HepG2 (cell line): ENCODE results near the gene CMTM3. TPM values are rescaled to one million over a fixed set of nuclear protein-coding genes. Genes with fewer than 3 reads are reported as not detected.

ENCODE experiments used
- ADNP ChIP-seq: sonication (generic); formaldehyde crosslinking; IDR thresholded peaks from 2 replicates; pipeline ENCODE4 v1.4.0; 2020; ENCODE audit warnings: missing genetic modification reagents
- CBX2 ChIP-seq, 2 experiments: fragments of 200-600 bp in 1 of 2; sonication (generic); formaldehyde crosslinking in 1 of 2; IDR thresholded peaks; 2 replicates each; pipeline versions ENCODE4 v1.7.0 to v1.8.1; 2018 to 2022; ENCODE audit warnings: low read depth in 2 of 2, low read length in 1 of 2, mild to moderate bottlenecking in 1 of 2, missing genetic modification reagents in 1 of 2
- FLYWCH1 ChIP-seq: sonication (generic); formaldehyde crosslinking; IDR thresholded peaks from 2 replicates; pipeline ENCODE4 v1.8.1; 2023; ENCODE audit warnings: mild to moderate bottlenecking, missing genetic modification reagents
- HES4 ChIP-seq: sonication (generic); formaldehyde crosslinking; IDR thresholded peaks from 2 replicates; pipeline ENCODE4 v1.9.0; 2021; ENCODE audit warnings: mild to moderate bottlenecking, missing genetic modification reagents, borderline replicate concordance
- HIC2 ChIP-seq: sonication (generic); formaldehyde crosslinking; IDR thresholded peaks from 2 replicates; pipeline ENCODE4 v1.9.0; 2022; ENCODE audit warnings: low read depth, missing genetic modification reagents
- IRF2 ChIP-seq: IDR thresholded peaks from 2 replicates; pipeline ENCODE4 v1.6.1; 2018; ENCODE audit warnings: missing genetic modification reagents, missing compliant biosample characterization
- KDM6A ChIP-seq: IDR thresholded peaks from 2 replicates; pipeline ENCODE4 v1.6.1; 2016; ENCODE audit warnings: low read depth
- MLX ChIP-seq: IDR thresholded peaks from 2 replicates; pipeline ENCODE4 v1.6.1; 2016
- NKX3-1 ChIP-seq: sonication (generic); formaldehyde crosslinking; IDR thresholded peaks from 2 replicates; pipeline ENCODE4 v1.5.0; 2020; ENCODE audit warnings: missing genetic modification reagents
- RBAK ChIP-seq: sonication (generic); formaldehyde crosslinking; IDR thresholded peaks from 2 replicates; pipeline ENCODE4 v1.5.1; 2020; ENCODE audit warnings: mild to moderate bottlenecking, missing genetic modification reagents
- TBX2 ChIP-seq: sonication (generic); formaldehyde crosslinking; IDR thresholded peaks from 2 replicates; pipeline ENCODE4 v1.5.0; 2020; ENCODE audit warnings: missing genetic modification reagents, mild to moderate bottlenecking, borderline replicate concordance
- U2AF1 ChIP-seq: fragments of 200-400 bp; formaldehyde crosslinking; optimal IDR thresholded peaks from 2 replicates; pipeline ENCODE3; 2017; ENCODE audit warnings: mild to moderate bottlenecking, low read depth, low read length
- ZBTB7A ChIP-seq: sonication (generic); formaldehyde crosslinking; IDR thresholded peaks from 2 replicates; pipeline ENCODE4 v1.8.0; 2022; ENCODE audit warnings: mild to moderate bottlenecking, missing genetic modification reagents
- ZNF343 ChIP-seq: sonication (generic); formaldehyde crosslinking; IDR thresholded peaks from 2 replicates; pipeline ENCODE4 v1.4.0; 2020; ENCODE audit warnings: mild to moderate bottlenecking, missing genetic modification reagents
- ZNF484 ChIP-seq: sonication (generic); formaldehyde crosslinking; IDR thresholded peaks from 2 replicates; pipeline ENCODE4 v1.5.1; 2020; ENCODE audit warnings: mild to moderate bottlenecking, low read depth, missing genetic modification reagents, borderline replicate concordance
- ZNF501 ChIP-seq: sonication (generic); formaldehyde crosslinking; IDR thresholded peaks from 2 replicates; pipeline ENCODE4 v1.5.1; 2020; ENCODE audit warnings: mild to moderate bottlenecking, moderate library complexity, missing genetic modification reagents
- ZNF713 ChIP-seq: sonication (generic); formaldehyde crosslinking; IDR thresholded peaks from 2 replicates; pipeline ENCODE4 v1.4.0; 2020; ENCODE audit warnings: mild to moderate bottlenecking, missing genetic modification reagents
- polyA plus RNA-seq, 8 experiments: library from polyadenylated mRNA; depleted of rRNA in 3 of 8; stranded (reverse) in 7 of 8; unstranded in 1 of 8; fragments of >200 nt; fragmentation: Illumina TruSeq in 4 of 8; extraction: Trizol in 4 of 8; gene quantifications; 2 replicates each; pipeline versions ENCODE4 v1.2.1 to v1.2.3, GENCODE V29; 2011 to 2016; ENCODE audit warnings: low read depth in 4 of 8, missing spikeins in 1 of 8, mixed read lengths in 1 of 8; ENCODE audit not compliant: insufficient read depth in 1 of 8
- total RNA-seq, 5 experiments: library from RNA; depleted of rRNA; stranded (reverse); fragments of >200 nt; fragmentation: Illumina TruSeq; extraction: Trizol; gene quantifications; 2 replicates each; pipeline ENCODE4 v1.2.3, GENCODE V29; 2016; ENCODE audit warnings: low read depth in 1 of 5
- TF ChIP-seq, protein P1 (sequence below): sonication (generic); formaldehyde crosslinking; IDR thresholded peaks from 2 replicates; pipeline ENCODE4 v1.4.0; 2020; ENCODE audit warnings: mild to moderate bottlenecking, missing genetic modification reagents
- TF ChIP-seq, protein P2 (sequence below): sonication (generic); formaldehyde crosslinking; IDR thresholded peaks from 2 replicates; pipeline ENCODE4 v1.5.0; 2020; ENCODE audit warnings: mild to moderate bottlenecking, missing genetic modification reagents, borderline replicate concordance
- TF ChIP-seq, protein P3 (sequence below): sonication (generic); formaldehyde crosslinking; IDR thresholded peaks from 2 replicates; pipeline ENCODE4 v1.4.0; 2020; ENCODE audit warnings: missing genetic modification reagents
- TF ChIP-seq, protein P4 (sequence below): sonication (generic); formaldehyde crosslinking; IDR thresholded peaks from 2 replicates; pipeline ENCODE4 v1.8.0; 2022; ENCODE audit warnings: low read depth, missing genetic modification reagents

CMTM3 gene
- total and polyA plus RNA-seq, 2 of the 13 experiments (the other 11 are each of a cell fraction or from before 2014, with no cell fraction given): 29.2 to 48.7 TPM

DNA sequence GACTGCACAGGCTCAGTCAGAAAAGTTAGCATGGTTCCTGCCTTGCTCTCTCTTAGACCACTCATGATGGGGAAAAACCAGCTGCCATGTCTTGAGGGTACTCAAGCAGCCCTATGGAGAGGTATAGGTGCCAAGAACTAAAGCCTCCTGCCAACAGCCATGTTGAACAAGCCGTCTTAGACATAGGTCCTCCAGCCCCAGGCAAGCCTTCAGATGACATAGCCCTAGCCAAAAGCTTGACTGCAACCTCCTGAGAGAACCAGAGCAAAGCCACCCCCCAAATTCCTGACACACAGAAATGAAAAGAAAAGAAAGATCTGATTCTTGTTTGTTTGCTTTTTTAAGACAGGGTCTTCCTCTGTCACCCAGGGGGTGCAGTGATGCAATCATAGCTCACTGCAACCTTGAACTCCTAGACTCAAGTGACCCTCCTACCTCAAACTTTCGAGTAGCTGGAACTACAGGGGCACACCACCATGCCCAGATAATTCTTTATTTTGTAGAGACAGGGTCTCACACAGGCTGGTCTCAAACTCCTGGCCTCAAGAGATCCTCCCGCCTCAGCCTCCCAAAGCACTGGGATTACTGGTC, 36.3 kb downstream of the CMTM3 start (continued):
- no peak for TF ChIP-seq CBX2 (IDR thresholded peaks at IDR 0.05; ENCODE audit: low read depth, low read length)
- TF ChIP-seq CBX2 (CRISPR knock-in tag; IDR thresholded peaks at IDR 0.05; ENCODE audit: low read depth): no peak
- TF ChIP-seq, protein P1, sequence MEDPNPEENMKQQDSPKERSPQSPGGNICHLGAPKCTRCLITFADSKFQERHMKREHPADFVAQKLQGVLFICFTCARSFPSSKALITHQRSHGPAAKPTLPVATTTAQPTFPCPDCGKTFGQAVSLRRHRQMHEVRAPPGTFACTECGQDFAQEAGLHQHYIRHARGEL (CRISPR knock-in tag): no peak
- TF ChIP-seq ZNF343 (CRISPR knock-in tag): no peak
- no peak for TF ChIP-seq KDM6A (CRISPR knock-in tag)
- peak; percentile 58; the same call in 1 of the 2 replicates for TF ChIP-seq ZBTB7A (CRISPR knock-in tag)
- no peak for TF ChIP-seq ZNF484
- no peak for TF ChIP-seq ADNP
- TF ChIP-seq, protein P2, sequence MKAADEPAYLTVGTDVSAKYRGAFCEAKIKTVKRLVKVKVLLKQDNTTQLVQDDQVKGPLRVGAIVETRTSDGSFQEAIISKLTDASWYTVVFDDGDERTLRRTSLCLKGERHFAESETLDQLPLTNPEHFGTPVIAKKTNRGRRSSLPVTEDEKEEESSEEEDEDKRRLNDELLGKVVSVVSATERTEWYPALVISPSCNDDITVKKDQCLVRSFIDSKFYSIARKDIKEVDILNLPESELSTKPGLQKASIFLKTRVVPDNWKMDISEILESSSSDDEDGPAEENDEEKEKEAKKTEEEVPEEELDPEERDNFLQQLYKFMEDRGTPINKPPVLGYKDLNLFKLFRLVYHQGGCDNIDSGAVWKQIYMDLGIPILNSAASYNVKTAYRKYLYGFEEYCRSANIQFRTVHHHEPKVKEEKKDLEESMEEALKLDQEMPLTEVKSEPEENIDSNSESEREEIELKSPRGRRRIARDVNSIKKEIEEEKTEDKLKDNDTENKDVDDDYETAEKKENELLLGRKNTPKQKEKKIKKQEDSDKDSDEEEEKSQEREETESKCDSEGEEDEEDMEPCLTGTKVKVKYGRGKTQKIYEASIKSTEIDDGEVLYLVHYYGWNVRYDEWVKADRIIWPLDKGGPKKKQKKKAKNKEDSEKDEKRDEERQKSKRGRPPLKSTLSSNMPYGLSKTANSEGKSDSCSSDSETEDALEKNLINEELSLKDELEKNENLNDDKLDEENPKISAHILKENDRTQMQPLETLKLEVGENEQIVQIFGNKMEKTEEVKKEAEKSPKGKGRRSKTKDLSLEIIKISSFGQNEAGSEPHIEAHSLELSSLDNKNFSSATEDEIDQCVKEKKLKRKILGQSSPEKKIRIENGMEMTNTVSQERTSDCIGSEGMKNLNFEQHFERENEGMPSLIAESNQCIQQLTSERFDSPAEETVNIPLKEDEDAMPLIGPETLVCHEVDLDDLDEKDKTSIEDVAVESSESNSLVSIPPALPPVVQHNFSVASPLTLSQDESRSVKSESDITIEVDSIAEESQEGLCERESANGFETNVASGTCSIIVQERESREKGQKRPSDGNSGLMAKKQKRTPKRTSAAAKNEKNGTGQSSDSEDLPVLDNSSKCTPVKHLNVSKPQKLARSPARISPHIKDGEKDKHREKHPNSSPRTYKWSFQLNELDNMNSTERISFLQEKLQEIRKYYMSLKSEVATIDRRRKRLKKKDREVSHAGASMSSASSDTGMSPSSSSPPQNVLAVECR (CRISPR knock-in tag): no peak
- TF ChIP-seq, protein P3, sequence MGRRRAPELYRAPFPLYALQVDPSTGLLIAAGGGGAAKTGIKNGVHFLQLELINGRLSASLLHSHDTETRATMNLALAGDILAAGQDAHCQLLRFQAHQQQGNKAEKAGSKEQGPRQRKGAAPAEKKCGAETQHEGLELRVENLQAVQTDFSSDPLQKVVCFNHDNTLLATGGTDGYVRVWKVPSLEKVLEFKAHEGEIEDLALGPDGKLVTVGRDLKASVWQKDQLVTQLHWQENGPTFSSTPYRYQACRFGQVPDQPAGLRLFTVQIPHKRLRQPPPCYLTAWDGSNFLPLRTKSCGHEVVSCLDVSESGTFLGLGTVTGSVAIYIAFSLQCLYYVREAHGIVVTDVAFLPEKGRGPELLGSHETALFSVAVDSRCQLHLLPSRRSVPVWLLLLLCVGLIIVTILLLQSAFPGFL (CRISPR knock-in tag): no peak
- TF ChIP-seq RBAK (CRISPR knock-in tag): no peak
- TF ChIP-seq ZNF501 (CRISPR knock-in tag): no peak
- no peak for TF ChIP-seq FLYWCH1
- no peak for TF ChIP-seq TBX2 (CRISPR knock-in tag)
- TF ChIP-seq, protein P4, sequence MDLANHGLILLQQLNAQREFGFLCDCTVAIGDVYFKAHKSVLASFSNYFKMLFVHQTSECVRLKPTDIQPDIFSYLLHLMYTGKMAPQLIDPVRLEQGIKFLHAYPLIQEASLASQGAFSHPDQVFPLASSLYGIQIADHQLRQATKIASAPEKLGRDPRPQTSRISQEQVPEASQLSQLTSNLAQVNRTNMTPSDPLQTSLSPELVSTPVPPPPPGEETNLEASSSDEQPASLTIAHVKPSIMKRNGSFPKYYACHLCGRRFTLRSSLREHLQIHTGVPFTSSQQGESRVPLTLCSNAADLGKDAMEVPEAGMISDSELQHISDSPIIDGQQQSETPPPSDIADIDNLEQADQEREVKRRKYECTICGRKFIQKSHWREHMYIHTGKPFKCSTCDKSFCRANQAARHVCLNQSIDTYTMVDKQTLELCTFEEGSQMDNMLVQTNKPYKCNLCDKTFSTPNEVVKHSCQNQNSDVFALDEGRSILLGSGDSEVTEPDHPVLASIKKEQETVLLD (CRISPR knock-in tag): no peak
- no peak for TF ChIP-seq ZNF713 (CRISPR knock-in tag)
- TF ChIP-seq MLX (CRISPR knock-in tag): no peak
- TF ChIP-seq HES4: no peak
- no peak for TF ChIP-seq NKX3-1 (CRISPR knock-in tag)
- no peak for TF ChIP-seq U2AF1
- no peak for TF ChIP-seq HIC2 (CRISPR knock-in tag)
- 0 out of 2 replicates have a peak, but pooled peaks have one; percentile 54 for TF ChIP-seq IRF2 (CRISPR knock-in tag)
